NCI-H1930 (cell line): ENCODE data around the gene TANC1.
A peak's percentile ranks its signal among the peaks of the same experiment; 100 is the strongest.

ENCODE experiments used
- DNase-seq, 2 experiments: peaks; one replicate each; lab custom pipeline; 2025; lab: John Stamatoyannopoulos, UW

TANC1 gene

GRCh38 chr2:159196393-159196925 is 228.0 kb downstream of the TANC1 start:
- DNase-seq = no peak

GRCh38 chr2:159199236-159199635 is 230.8 kb downstream of the TANC1 start:
- DNase-seq = no peak

- DNase-seq = no peak
These were observed 231.5 kb downstream of the TANC1 start for GRCh38 chr2:159199761-159200465.

GRCh38 chr2:159200498-159200897 is 232.1 kb downstream of the TANC1 start:
- no peak for DNase-seq

- no peak for DNase-seq
These were observed 233.1 kb downstream of the TANC1 start for GRCh38 chr2:159201360-159202063.

GRCh38 chr2:159202568-159203071 is 234.2 kb downstream of the TANC1 start:
- DNase-seq = no peak

GRCh38 chr2:159204381-159205144 is 236.1 kb downstream of the TANC1 start:
- no peak for DNase-seq

GRCh38 chr2:159206736-159207380 is 238.4 kb downstream of the TANC1 start:
- DNase-seq = no peak

- peak in 1 of 2 experiments; percentile 36 for DNase-seq
These were observed 240.0 kb downstream of the TANC1 start for GRCh38 chr2:159208438-159208837.

- DNase-seq = no peak
These were observed 241.2 kb downstream of the TANC1 start for GRCh38 chr2:159209341-159210306.

- no peak for DNase-seq
These were observed 243.3 kb downstream of the TANC1 start for GRCh38 chr2:159211447-159212396.

GRCh38 chr2:159213296-159213695 is 244.9 kb downstream of the TANC1 start:
- no peak for DNase-seq

GRCh38 chr2:159214325-159214865 is 246.0 kb downstream of the TANC1 start:
- DNase-seq = no peak

GRCh38 chr2:159215116-159215515 is 246.7 kb downstream of the TANC1 start:
- no peak for DNase-seq

GRCh38 chr2:159217676-159218075 is 249.2 kb downstream of the TANC1 start:
- no peak for DNase-seq

- no peak for DNase-seq
These were observed 249.9 kb downstream of the TANC1 start for GRCh38 chr2:159218389-159218788.

- no peak for DNase-seq
These were observed 251.1 kb downstream of the TANC1 start for GRCh38 chr2:159219394-159219998.

GRCh38 chr2:159224061-159224813 is 255.8 kb downstream of the TANC1 start:
- no peak for DNase-seq
